Measurements from ENCODE around the gene CDK14. TPM values are rescaled to one million over a fixed set of nuclear protein-coding genes. Genes with fewer than 3 reads are reported as not detected.
A peak's percentile ranks its signal among the peaks of the same experiment; 100 is the strongest.

The CDK14 gene
- total and polyA plus RNA-seq, 2 donors (not counting 3 experiments of a cell fraction or from before 2014, with no cell fraction given): 5.5 to 34.2 TPM

GRCh38 chr7:91239772-91240171 lies 643.7 kb downstream of the CDK14 start:
- H3K9ac ChIP-seq (replicated peaks; ENCODE audit: extremely low read depth, insufficient read depth, low read length): no peak overlapping the region
- no peak overlapping the region for H2AFZ ChIP-seq (ENCODE audit: low read depth, low read length)
- H4K20me1 ChIP-seq (replicated peaks; ENCODE audit: control insufficient read depth, extremely low read depth, insufficient read depth, low read length): no peaks in the 10 kb centered on the region
- no peaks in the 10 kb centered on the region for H3K36me3 ChIP-seq (ENCODE audit: control insufficient read depth in 2 of 2, extremely low read depth in 1 of 2, insufficient read depth in 2 of 2, low read length in 2 of 2)
- H3K4me1 ChIP-seq (ENCODE audit: control insufficient read depth, extremely low read depth, insufficient read depth, low read length): peaks cover 12% of the 10 kb centered on the region
- no peaks in the 10 kb centered on the region for H3K9me1 ChIP-seq (replicated peaks; ENCODE audit: control insufficient read depth, extremely low read depth, insufficient read depth, low read length)
- dilution Hi-C loops (cut with MboI; ENCODE audit: extremely low pct_ligation_motif_present, low sequenced_read_pairs): no loop called here
- H3K79me2 ChIP-seq (ENCODE audit: control insufficient read depth, insufficient read depth, low read length): no peaks in the 10 kb centered on the region
- BruUV-seq (replicated peaks): no TSS peak
- ChIA-PET CTCF (interaction anchor here (1.1 to 3.2 kb wide), 3 partner anchors 10 to 46 kb away, joined by 3 to 10 read pairs (median 6); no protein-coding TSS in a partner anchor), POLR2A (no interaction called here)
- intact Hi-C loops (cut with micrococcal nuclease): loop anchor here (1.0 kb wide), 1 partner anchor 25 kb away; the partner anchor contains the start of gene FZD1
- FAIRE-seq (no peak), DNase-seq (ENCODE audit: low read depth, low spot score) (no peak)
- H3K27ac ChIP-seq (ENCODE audit: insufficient read depth, low read depth, low read length): no peak overlapping the region
- peak overlapping the region; percentile 17 for H3K4me2 ChIP-seq (ENCODE audit: insufficient read depth, low read length)
- no peaks in the 10 kb centered on the region for H3K9me3 ChIP-seq (replicated peaks; ENCODE audit: control insufficient read depth, insufficient read depth, low read length)
- no peak for TF ChIP-seq CTCF (IDR thresholded peaks at IDR 0.05; ENCODE audit: extremely low read depth in 1 of 2, insufficient read depth in 1 of 2, low read depth in 1 of 2, low read length in 2 of 2)
- TF ChIP-seq FOS (IDR thresholded peaks at IDR 0.05; ENCODE audit: borderline replicate concordance, insufficient read depth, low read length): no peak
- no peak for TF ChIP-seq POLR2A (IDR thresholded peaks at IDR 0.05; ENCODE audit: low read depth, low read length)
- no peak for TF ChIP-seq JUN (IDR thresholded peaks at IDR 0.05; ENCODE audit: borderline replicate concordance, insufficient read depth, insufficient read length, low read depth)
- TF ChIP-seq MYC (IDR thresholded peaks at IDR 0.05; ENCODE audit: low read depth, low read length): no peak
- TF ChIP-seq POLR2AphosphoS5 (IDR thresholded peaks at IDR 0.05; ENCODE audit: insufficient read depth, low read depth, low read length): no peak
- TF ChIP-seq GATA2 (IDR thresholded peaks at IDR 0.05; ENCODE audit: insufficient read depth, insufficient read length, low read depth, low read length): no peak
- no peak for TF ChIP-seq EZH2 (IDR thresholded peaks at IDR 0.05; ENCODE audit: borderline replicate concordance, low read depth, low read length, severe bottlenecking)
- no peak for TF ChIP-seq MAX (IDR thresholded peaks at IDR 0.05; ENCODE audit: insufficient read depth, insufficient read length)
- peaks cover 9 to 16% of the 10 kb centered on the region in 2 experiments for H3K27me3 ChIP-seq (ENCODE audit: control insufficient read depth in 2 of 2, insufficient read depth in 2 of 2, low read length in 2 of 2)
- H3K4me3 ChIP-seq (replicated peaks in 1 of 3; ENCODE audit: insufficient read depth in 1 of 3, low read depth in 1 of 3, low read length in 3 of 3): no peak overlapping the region
